Smooth muscle cell (in vitro differentiated cells): ENCODE results near the gene NTSR2. TPM values are rescaled to one million over a fixed set of nuclear protein-coding genes. Genes with fewer than 3 reads are reported as not detected.

Source experiments
- DNase-seq: peaks from one replicate; lab custom pipeline; 2025; ENCODE audit not compliant: unreplicated experiment; lab: John Stamatoyannopoulos, UW
- H2AFZ ChIP-seq: fragments of 200-600 bp; sonication (generic); 2 replicates; pipeline ENCODE4 v1.6.0; 2016; ENCODE audit warnings: antibody characterized with exemption, low read depth, mild to moderate bottlenecking
- H3F3A ChIP-seq: fragments of 200-600 bp; sonication (generic); 2 replicates; pipeline ENCODE4 v1.6.0; 2017; ENCODE audit warnings: antibody characterized with exemption, low read depth
- H3K27ac ChIP-seq: fragments of 200-600 bp; sonication (generic); 2 replicates; pipeline ENCODE4 v1.5.1; 2016; ENCODE audit warnings: low read depth, mild to moderate bottlenecking
- H3K27me3 ChIP-seq: fragments of 200-600 bp; sonication (generic); 2 replicates; pipeline ENCODE4 v1.6.1; 2016; ENCODE audit warnings: low read depth, mild to moderate bottlenecking
- H3K36me3 ChIP-seq: fragments of 200-600 bp; sonication (generic); 2 replicates; pipeline ENCODE4 v1.5.1; 2016; ENCODE audit warnings: low read depth
- H3K4me1 ChIP-seq: fragments of 200-600 bp; sonication (generic); 2 replicates; pipeline ENCODE4 v1.5.1; 2016; ENCODE audit warnings: low read depth
- H3K4me2 ChIP-seq: fragments of 200-600 bp; sonication (generic); 2 replicates; pipeline ENCODE4 v1.6.0; 2016; ENCODE audit warnings: mild to moderate bottlenecking
- H3K4me3 ChIP-seq: fragments of 200-600 bp; sonication (generic); 2 replicates; pipeline ENCODE4 v1.5.1; 2016; ENCODE audit warnings: mild to moderate bottlenecking
- H3K79me2 ChIP-seq: fragments of 200-600 bp; sonication (generic); 2 replicates; pipeline ENCODE4 v1.6.0; 2016; ENCODE audit warnings: low read depth, mild to moderate bottlenecking
- H3K9ac ChIP-seq: fragments of 200-600 bp; sonication (generic); 2 replicates; pipeline ENCODE4 v1.6.0; 2016; ENCODE audit warnings: low read depth
- H3K9me3 ChIP-seq: fragments of 200-600 bp; sonication (generic); replicated peaks from 2 replicates; pipeline ENCODE4 v1.5.1; 2016; ENCODE audit warnings: low read depth
- H4K20me1 ChIP-seq: fragments of 200-600 bp; sonication (generic); 2 replicates; pipeline ENCODE4 v1.6.0; 2016; ENCODE audit warnings: low read depth
- WGBS: methylation state at CpG from one replicate; pipeline ENCODE4 v1.1.7; 2016; ENCODE audit warnings: low lambda C conversion rate; 5-methylcytosine and 5-hydroxymethylcytosine counted together
- polyA plus RNA-seq: library from polyadenylated mRNA; unstranded; fragments of >200 nt; fragmentation: Nextera tagmentation; extraction: Ambion mirVana; gene quantifications from 2 replicates; pipeline ENCODE4 v1.2.1, GENCODE V29; 2016
- total RNA-seq: library from RNA; depleted of rRNA; stranded (reverse); fragments of >200 nt; gene quantifications from 2 replicates; pipeline ENCODE4 v1.2.3, GENCODE V29; 2014
- TF ChIP-seq, protein P1 (sequence below): fragments of 200-600 bp; sonication (generic); IDR thresholded peaks from 2 replicates; pipeline ENCODE4 v1.5.1; 2017; ENCODE audit warnings: borderline replicate concordance, mild to moderate bottlenecking, antibody characterized with exemption; ENCODE audit not compliant: insufficient read depth, poor library complexity, severe bottlenecking

The NTSR2 gene
- total and polyA plus RNA-seq, 2 experiments from 2014 or later: not detected

DNA sequence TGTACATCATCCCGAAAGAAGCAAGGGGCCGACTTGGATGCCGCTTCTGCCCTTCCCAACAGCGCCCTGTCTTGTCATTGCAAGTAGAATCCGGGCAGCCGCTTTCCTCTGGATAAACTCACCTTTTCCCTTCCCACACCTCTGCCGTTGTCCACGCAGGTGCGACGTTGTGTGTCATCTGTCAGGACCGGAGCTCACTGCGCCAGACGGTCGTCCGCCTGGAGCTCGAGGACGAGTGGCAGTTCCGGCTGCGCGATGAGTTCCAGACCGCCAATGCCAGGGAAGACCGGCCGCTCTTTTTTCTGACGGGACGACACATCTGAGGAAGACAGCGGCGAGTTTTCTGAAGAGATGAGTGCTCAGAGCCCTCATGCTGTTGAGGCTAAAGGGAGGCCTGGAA is 29.9 kb downstream of the NTSR2 start:
- no peak for DNase-seq
- no peak overlapping the region for H3K9ac ChIP-seq
- WGBS: 96% methylated on average over 27 of the region's 27 CpGs
- H3K36me3 ChIP-seq: no peaks in the 10 kb centered on the region
- H3K9me3 ChIP-seq: no peaks in the 10 kb centered on the region
- H3K27ac ChIP-seq: no peak overlapping the region
- H3K79me2 ChIP-seq: no peaks in the 10 kb centered on the region
- H3K4me1 ChIP-seq: no peaks in the 10 kb centered on the region
- H3K4me2 ChIP-seq: no peak overlapping the region
- no peak overlapping the region for H3K4me3 ChIP-seq
- H3F3A ChIP-seq: no peaks in the 10 kb centered on the region
- no peaks in the 10 kb centered on the region for H3K27me3 ChIP-seq
- H4K20me1 ChIP-seq: no peaks in the 10 kb centered on the region
- no peak overlapping the region for H2AFZ ChIP-seq
- TF ChIP-seq, protein P1, sequence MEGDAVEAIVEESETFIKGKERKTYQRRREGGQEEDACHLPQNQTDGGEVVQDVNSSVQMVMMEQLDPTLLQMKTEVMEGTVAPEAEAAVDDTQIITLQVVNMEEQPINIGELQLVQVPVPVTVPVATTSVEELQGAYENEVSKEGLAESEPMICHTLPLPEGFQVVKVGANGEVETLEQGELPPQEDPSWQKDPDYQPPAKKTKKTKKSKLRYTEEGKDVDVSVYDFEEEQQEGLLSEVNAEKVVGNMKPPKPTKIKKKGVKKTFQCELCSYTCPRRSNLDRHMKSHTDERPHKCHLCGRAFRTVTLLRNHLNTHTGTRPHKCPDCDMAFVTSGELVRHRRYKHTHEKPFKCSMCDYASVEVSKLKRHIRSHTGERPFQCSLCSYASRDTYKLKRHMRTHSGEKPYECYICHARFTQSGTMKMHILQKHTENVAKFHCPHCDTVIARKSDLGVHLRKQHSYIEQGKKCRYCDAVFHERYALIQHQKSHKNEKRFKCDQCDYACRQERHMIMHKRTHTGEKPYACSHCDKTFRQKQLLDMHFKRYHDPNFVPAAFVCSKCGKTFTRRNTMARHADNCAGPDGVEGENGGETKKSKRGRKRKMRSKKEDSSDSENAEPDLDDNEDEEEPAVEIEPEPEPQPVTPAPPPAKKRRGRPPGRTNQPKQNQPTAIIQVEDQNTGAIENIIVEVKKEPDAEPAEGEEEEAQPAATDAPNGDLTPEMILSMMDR: no peak

DNA sequence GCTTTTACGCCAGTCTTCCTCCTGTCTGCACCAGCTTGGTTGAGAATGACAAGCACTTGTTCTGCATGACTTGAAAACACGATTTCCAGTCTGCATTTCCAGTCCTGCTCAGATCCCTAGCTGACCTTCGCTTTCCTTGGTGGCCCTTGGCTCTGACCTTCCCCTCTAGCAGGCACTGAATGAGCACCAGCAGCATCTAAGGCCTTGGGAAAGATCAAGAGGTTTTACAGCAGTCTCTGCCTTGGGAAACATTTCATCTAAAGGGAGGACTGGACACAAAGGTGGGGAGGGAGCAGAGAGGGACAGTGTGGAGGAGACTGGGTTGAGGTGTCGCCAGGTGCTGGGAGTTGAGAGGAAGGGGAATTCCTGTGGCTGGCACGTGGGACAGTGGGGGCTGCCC is 30.5 kb downstream of the NTSR2 start:
- no peak overlapping the region for H3K4me3 ChIP-seq
- no peaks in the 10 kb centered on the region for H4K20me1 ChIP-seq
- no peak for DNase-seq
- TF ChIP-seq, protein P1: no peak
- H3K9ac ChIP-seq: no peak overlapping the region
- H3K9me3 ChIP-seq: no peaks in the 10 kb centered on the region
- H3F3A ChIP-seq: no peaks in the 10 kb centered on the region
- no peak overlapping the region for H2AFZ ChIP-seq
- H3K27me3 ChIP-seq: no peaks in the 10 kb centered on the region
- WGBS: 91% methylated on average over 5 of the region's 5 CpGs
- H3K27ac ChIP-seq: no peak overlapping the region
- no peak overlapping the region for H3K4me2 ChIP-seq
- no peaks in the 10 kb centered on the region for H3K36me3 ChIP-seq
- no peaks in the 10 kb centered on the region for H3K79me2 ChIP-seq
- no peaks in the 10 kb centered on the region for H3K4me1 ChIP-seq

DNA sequence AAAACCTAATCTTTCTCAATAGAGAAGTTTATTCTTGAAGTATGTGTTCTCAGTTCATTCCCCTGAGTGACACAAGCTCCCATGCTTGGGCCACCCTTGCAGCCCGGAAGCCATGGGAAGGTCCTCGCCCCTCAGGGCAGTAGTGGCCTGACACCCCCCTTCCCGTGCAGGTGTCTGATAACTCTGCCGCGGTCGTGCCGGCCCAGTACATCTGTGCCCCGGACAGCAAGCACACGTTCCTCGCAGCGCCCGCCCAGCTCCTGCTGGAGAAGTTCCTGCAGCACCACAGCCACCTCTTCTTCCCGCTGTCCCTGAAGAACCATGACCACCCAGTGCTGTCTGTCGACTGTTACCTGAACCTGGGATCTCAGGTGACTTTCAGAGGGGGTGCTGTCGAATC is 32.4 kb downstream of the NTSR2 start:
- H3K36me3 ChIP-seq: no peaks in the 10 kb centered on the region
- no peaks in the 10 kb centered on the region for H3K27me3 ChIP-seq
- no peaks in the 10 kb centered on the region for H3F3A ChIP-seq
- no peaks in the 10 kb centered on the region for H3K79me2 ChIP-seq
- no peak for DNase-seq
- no peak overlapping the region for H3K9ac ChIP-seq
- no peaks in the 10 kb centered on the region for H3K4me1 ChIP-seq
- no peak overlapping the region for H3K27ac ChIP-seq
- no peak overlapping the region for H2AFZ ChIP-seq
- no peak overlapping the region for H3K4me3 ChIP-seq
- 93% methylated on average over 15 of the region's 15 CpGs for WGBS
- TF ChIP-seq, protein P1: no peak
- H4K20me1 ChIP-seq: no peaks in the 10 kb centered on the region
- H3K9me3 ChIP-seq: no peaks in the 10 kb centered on the region
- no peak overlapping the region for H3K4me2 ChIP-seq

DNA sequence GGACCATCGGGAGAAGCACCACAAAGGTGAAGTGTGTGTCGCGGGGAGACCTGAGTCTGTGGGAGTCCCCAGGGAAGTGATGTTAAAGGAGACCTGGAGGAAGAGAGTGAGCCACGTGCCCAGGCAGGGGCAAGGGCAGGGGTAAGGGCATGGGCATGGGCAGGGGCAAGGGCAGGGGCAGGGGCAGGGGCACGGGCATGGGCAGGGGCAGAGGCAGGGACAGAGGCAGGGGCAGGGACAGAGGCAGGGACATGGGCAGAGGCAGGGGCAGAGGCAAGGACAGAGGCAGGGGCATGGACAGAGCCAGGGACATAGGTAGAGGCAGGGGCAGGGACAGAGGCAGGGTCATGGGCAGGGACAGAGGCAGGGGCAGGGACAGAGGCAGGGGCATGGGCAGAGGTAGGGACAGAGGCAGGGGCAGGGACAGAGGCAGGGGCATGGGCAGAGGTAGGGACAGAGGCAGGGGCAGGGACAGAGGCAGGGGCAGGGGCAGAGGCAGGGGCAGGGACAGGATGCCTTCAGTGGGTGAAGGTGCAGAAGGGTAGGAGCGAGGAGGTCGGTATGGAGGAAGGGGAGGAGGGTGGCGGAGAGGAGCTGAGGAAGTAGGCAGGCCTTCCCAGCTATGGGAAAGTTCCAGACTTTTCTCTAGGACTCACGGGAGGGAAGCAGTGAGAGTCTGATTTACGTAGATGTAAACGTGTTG is 33.3 kb downstream of the NTSR2 start:
- Histone ChIP-seq H3K9ac (no peak overlapping the region), H3F3A (no peaks in the 10 kb centered on the region), H4K20me1 (no peaks in the 10 kb centered on the region), H3K4me3 (no peak overlapping the region), H3K36me3 (no peaks in the 10 kb centered on the region), H3K79me2 (no peaks in the 10 kb centered on the region), H3K27ac (no peak overlapping the region), H3K27me3 (no peaks in the 10 kb centered on the region), H3K9me3 (no peaks in the 10 kb centered on the region), H2AFZ (no peak overlapping the region), H3K4me2 (no peak overlapping the region), H3K4me1 (no peaks in the 10 kb centered on the region)
- TF ChIP-seq, protein P1: no peak
- 82% methylated on average over 10 of the region's 11 CpGs for WGBS
- DNase-seq: no peak
